ENCODE measurements around the gene C10orf53.

Gene C10orf53

GRCh38 chr10:49738616-49739360 lies 59.3 kb downstream of the C10orf53 start:
- DNase-seq: no peak

- no peak for DNase-seq
These were observed 60.0 kb downstream of the C10orf53 start for GRCh38 chr10:49739426-49739825.

GRCh38 chr10:49740346-49741107 lies 61.1 kb downstream of the C10orf53 start:
- no peak for DNase-seq

GRCh38 chr10:49741108-49741995 lies 61.9 kb downstream of the C10orf53 start:
- no peak for DNase-seq

- no peak for DNase-seq
These were observed 63.4 kb downstream of the C10orf53 start for GRCh38 chr10:49742683-49743463.

- DNase-seq: no peak
These were observed 64.1 kb downstream of the C10orf53 start for GRCh38 chr10:49743464-49744075.

- no peak for DNase-seq
These were observed 64.7 kb downstream of the C10orf53 start for GRCh38 chr10:49744091-49744685.

GRCh38 chr10:49744924-49745605 lies 65.6 kb downstream of the C10orf53 start:
- no peak for DNase-seq

- no peak for DNase-seq
These were observed 66.3 kb downstream of the C10orf53 start for GRCh38 chr10:49745756-49746155.

GRCh38 chr10:49746626-49747302 lies 67.3 kb downstream of the C10orf53 start:
- no peak for DNase-seq

Measured in NCI-H1694 treated with DMSO at 0.1 percent for 48 hours (cell line).